Measurements from ENCODE around the gene ARAP1.

The ARAP1 gene

DNA sequence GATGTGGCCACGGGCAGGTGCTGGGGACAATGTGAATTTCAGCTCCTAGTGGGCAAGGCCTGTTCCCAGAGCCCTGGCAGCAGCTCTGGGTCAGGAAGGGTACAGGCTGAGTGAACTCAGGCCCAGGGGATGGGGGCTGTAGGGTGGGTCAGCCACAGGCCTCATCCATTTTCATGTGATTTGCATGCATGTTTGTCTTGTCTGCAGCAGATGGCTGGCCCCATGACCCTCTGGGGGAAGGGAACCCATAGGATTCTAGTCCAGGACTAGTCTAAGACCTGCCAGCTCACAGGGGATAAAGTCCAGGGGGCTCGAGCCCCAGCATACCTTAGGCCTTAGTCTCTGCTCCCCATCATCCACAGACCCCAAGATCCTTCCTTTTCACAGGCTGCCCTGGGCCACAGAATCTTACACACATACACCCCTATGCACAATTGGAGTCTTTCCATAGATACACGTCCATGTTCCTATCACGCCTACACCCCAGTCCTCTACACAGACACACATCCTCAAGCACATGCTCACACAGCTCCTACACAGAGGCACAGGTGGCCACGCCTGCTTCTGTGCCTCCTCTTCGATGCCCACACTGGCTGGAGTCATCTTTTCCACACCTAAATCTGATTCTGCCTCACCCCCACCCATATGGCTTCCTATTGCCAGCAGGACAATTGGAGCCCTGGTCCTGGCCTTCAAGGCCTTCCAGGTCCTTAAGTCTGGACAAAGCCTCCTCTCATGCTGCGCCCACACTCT is 103.6 kb downstream of the ARAP1 start:
- 89 to 93% methylated on average over 7 of the region's 7 CpGs for WGBS, 2 experiments
- Histone ChIP-seq H3K27ac (ENCODE audit: insufficient read depth, low read depth, low read length, poor library complexity, severe bottlenecking) (no peak overlapping the region), H3K4me3 (ENCODE audit: insufficient read depth, low read depth, low read length) (no peak overlapping the region), H3K36me3 (ENCODE audit: control insufficient read depth, insufficient read depth, low read length) (no peaks in the 10 kb centered on the region), H3K27me3 (ENCODE audit: control insufficient read depth, insufficient read depth, low read length, poor library complexity, severe bottlenecking) (peaks cover 4% of the 10 kb centered on the region), H3K4me1 (ENCODE audit: control insufficient read depth, insufficient read depth, low read length) (peaks cover 11% of the 10 kb centered on the region), H3K9me3 (ENCODE audit: control insufficient read depth, low read length) (no peaks in the 10 kb centered on the region)

GRCh38 chr11:72647882-72648281 is 104.3 kb downstream of the ARAP1 start:
- Histone ChIP-seq H3K27ac (ENCODE audit: insufficient read depth, low read depth, low read length, poor library complexity, severe bottlenecking) (no peak overlapping the region), H3K9me3 (ENCODE audit: control insufficient read depth, low read length) (no peaks in the 10 kb centered on the region), H3K4me3 (ENCODE audit: insufficient read depth, low read depth, low read length) (no peak overlapping the region), H3K27me3 (ENCODE audit: control insufficient read depth, insufficient read depth, low read length, poor library complexity, severe bottlenecking) (peaks cover 11% of the 10 kb centered on the region), H3K4me1 (ENCODE audit: control insufficient read depth, insufficient read depth, low read length) (peaks cover 5% of the 10 kb centered on the region), H3K36me3 (ENCODE audit: control insufficient read depth, insufficient read depth, low read length) (no peaks in the 10 kb centered on the region)
- WGBS, 2 experiments, result 95% methylated on average over 4 of the region's 4 CpGs

GRCh38 chr11:72646472-72646871 is 105.7 kb downstream of the ARAP1 start:
- WGBS, 2 experiments, result 80 to 81% methylated on average over 2 of the region's 2 CpGs
- peaks cover 25% of the 10 kb centered on the region for H3K27me3 ChIP-seq (ENCODE audit: control insufficient read depth, insufficient read depth, low read length, poor library complexity, severe bottlenecking)

DNA sequence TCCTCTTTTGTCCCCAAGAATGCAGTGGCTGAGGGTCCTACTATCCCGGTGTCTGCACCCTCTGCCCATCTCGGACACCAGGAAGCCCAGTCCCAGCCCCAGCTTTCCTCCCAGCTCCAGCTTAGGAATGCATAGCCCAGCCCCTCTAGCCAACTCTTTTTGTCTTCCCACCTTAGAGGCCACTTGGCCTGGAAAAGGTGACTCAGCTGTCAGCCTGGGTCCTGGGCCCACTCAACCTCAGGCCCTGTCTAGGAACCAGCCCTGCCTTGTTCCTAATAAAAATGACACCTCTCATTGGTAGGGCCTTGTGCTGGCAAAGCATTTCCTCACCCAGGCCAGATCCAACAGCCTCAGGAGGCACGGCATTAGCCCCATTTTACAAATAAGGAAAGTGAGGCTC is 106.2 kb downstream of the ARAP1 start:
- Histone ChIP-seq H3K36me3 (ENCODE audit: control insufficient read depth, insufficient read depth, low read length) (no peaks in the 10 kb centered on the region), H3K27ac (ENCODE audit: insufficient read depth, low read depth, low read length, poor library complexity, severe bottlenecking) (no peak overlapping the region), H3K9me3 (ENCODE audit: control insufficient read depth, low read length) (no peaks in the 10 kb centered on the region), H3K4me1 (ENCODE audit: control insufficient read depth, insufficient read depth, low read length) (no peaks in the 10 kb centered on the region), H3K27me3 (ENCODE audit: control insufficient read depth, insufficient read depth, low read length, poor library complexity, severe bottlenecking) (peaks cover 30% of the 10 kb centered on the region), H3K4me3 (ENCODE audit: insufficient read depth, low read depth, low read length) (no peak overlapping the region)
- 88 to 90% methylated on average over 3 of the region's 3 CpGs for WGBS, 2 experiments

More at GRCh38 chr11:72646472-72646871, 105.7 kb downstream of the ARAP1 start:
- Histone ChIP-seq H3K27ac (ENCODE audit: insufficient read depth, low read depth, low read length, poor library complexity, severe bottlenecking) (no peak overlapping the region), H3K36me3 (ENCODE audit: control insufficient read depth, insufficient read depth, low read length) (no peaks in the 10 kb centered on the region), H3K4me1 (ENCODE audit: control insufficient read depth, insufficient read depth, low read length) (no peaks in the 10 kb centered on the region), H3K9me3 (ENCODE audit: control insufficient read depth, low read length) (no peaks in the 10 kb centered on the region), H3K4me3 (ENCODE audit: insufficient read depth, low read depth, low read length) (no peak overlapping the region)

- no peaks in the 10 kb centered on the region for H3K36me3 ChIP-seq (ENCODE audit: control insufficient read depth, insufficient read depth, low read length)
- peaks cover 54% of the 10 kb centered on the region for H3K27me3 ChIP-seq (ENCODE audit: control insufficient read depth, insufficient read depth, low read length, poor library complexity, severe bottlenecking)
- H3K27ac ChIP-seq (ENCODE audit: insufficient read depth, low read depth, low read length, poor library complexity, severe bottlenecking), result no peak overlapping the region
- H3K4me1 ChIP-seq (ENCODE audit: control insufficient read depth, insufficient read depth, low read length), result no peaks in the 10 kb centered on the region
- no peaks in the 10 kb centered on the region for H3K9me3 ChIP-seq (ENCODE audit: control insufficient read depth, low read length)
- WGBS, 2 experiments, result 86 to 87% methylated on average over 7 of the region's 7 CpGs
- H3K4me3 ChIP-seq (ENCODE audit: insufficient read depth, low read depth, low read length), result no peak overlapping the region
Observed at GRCh38 chr11:72643547-72643946, 108.7 kb downstream of the ARAP1 start.

DNA sequence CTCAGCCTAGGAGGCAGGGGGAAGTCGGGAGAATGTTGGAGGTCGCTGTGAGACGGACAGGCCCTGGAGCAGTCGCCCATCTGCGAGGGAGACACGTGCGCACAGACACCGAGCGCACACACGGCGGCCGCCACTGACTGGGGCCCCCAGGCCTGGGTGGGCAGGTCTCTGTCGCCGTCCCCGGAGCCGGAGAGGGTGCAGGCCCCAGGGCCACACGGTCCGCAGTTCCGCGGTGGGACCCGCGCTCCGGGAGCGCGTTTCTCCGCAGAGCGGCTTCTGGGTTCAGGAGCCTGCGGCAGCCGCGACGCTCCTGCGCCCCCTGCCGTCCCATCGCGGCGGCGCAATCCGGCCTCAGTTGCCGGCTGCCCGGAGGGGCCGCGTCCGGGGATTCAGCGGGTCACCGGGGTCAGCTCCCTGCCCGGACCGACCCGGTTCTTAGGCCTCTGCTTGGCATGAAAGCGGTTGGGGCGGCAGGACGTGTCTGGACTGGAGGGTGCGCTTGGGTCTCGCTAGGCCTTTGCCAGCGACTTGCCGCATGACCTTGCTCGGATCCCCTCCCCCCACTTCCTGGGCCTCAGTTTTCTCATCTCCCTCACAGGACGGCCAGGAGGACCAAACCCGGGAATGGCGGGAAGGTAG is 109.2 kb downstream of the ARAP1 start:
- Histone ChIP-seq H3K27ac (ENCODE audit: insufficient read depth, low read depth, low read length, poor library complexity, severe bottlenecking) (no peak overlapping the region), H3K4me1 (ENCODE audit: control insufficient read depth, insufficient read depth, low read length) (no peaks in the 10 kb centered on the region), H3K27me3 (ENCODE audit: control insufficient read depth, insufficient read depth, low read length, poor library complexity, severe bottlenecking) (peaks cover 54% of the 10 kb centered on the region), H3K9me3 (ENCODE audit: control insufficient read depth, low read length) (no peaks in the 10 kb centered on the region), H3K36me3 (ENCODE audit: control insufficient read depth, insufficient read depth, low read length) (no peaks in the 10 kb centered on the region), H3K4me3 (ENCODE audit: insufficient read depth, low read depth, low read length) (peak overlapping the region; percentile 20)
- WGBS, 2 experiments, result 3 to 4% methylated on average over 59 of the region's 59 CpGs

- WGBS, 2 experiments, result 3 to 4% methylated on average over 85 of the region's 85 CpGs
Observed at GRCh38 chr11:72642043-72642883, 109.9 kb downstream of the ARAP1 start.

GRCh38 chr11:72641522-72642042 is 110.6 kb downstream of the ARAP1 start:
- Histone ChIP-seq H3K4me3 (ENCODE audit: insufficient read depth, low read depth, low read length) (no peak overlapping the region), H3K36me3 (ENCODE audit: control insufficient read depth, insufficient read depth, low read length) (no peaks in the 10 kb centered on the region), H3K27ac (ENCODE audit: insufficient read depth, low read depth, low read length, poor library complexity, severe bottlenecking) (no peak overlapping the region), H3K9me3 (ENCODE audit: control insufficient read depth, low read length) (no peaks in the 10 kb centered on the region), H3K27me3 (ENCODE audit: control insufficient read depth, insufficient read depth, low read length, poor library complexity, severe bottlenecking) (peaks cover 54% of the 10 kb centered on the region), H3K4me1 (ENCODE audit: control insufficient read depth, insufficient read depth, low read length) (no peaks in the 10 kb centered on the region)
- WGBS, 2 experiments, result 60 to 62% methylated on average over 12 of the region's 12 CpGs

More at GRCh38 chr11:72642043-72642883, 109.9 kb downstream of the ARAP1 start:
- peaks cover 54% of the 10 kb centered on the region for H3K27me3 ChIP-seq (ENCODE audit: control insufficient read depth, insufficient read depth, low read length, poor library complexity, severe bottlenecking)
- no peak overlapping the region for H3K27ac ChIP-seq (ENCODE audit: insufficient read depth, low read depth, low read length, poor library complexity, severe bottlenecking)
- no peaks in the 10 kb centered on the region for H3K36me3 ChIP-seq (ENCODE audit: control insufficient read depth, insufficient read depth, low read length)
- no peaks in the 10 kb centered on the region for H3K4me1 ChIP-seq (ENCODE audit: control insufficient read depth, insufficient read depth, low read length)
- H3K9me3 ChIP-seq (ENCODE audit: control insufficient read depth, low read length), result no peaks in the 10 kb centered on the region
- peak overlapping the region; percentile 33 for H3K4me3 ChIP-seq (ENCODE audit: insufficient read depth, low read depth, low read length)

- H3K9me3 ChIP-seq (ENCODE audit: control insufficient read depth, low read length), result no peaks in the 10 kb centered on the region
- peaks cover 54% of the 10 kb centered on the region for H3K27me3 ChIP-seq (ENCODE audit: control insufficient read depth, insufficient read depth, low read length, poor library complexity, severe bottlenecking)
Observed at GRCh38 chr11:72639502-72640375, 112.5 kb downstream of the ARAP1 start.

More at GRCh38 chr11:72639502-72640375, 112.5 kb downstream of the ARAP1 start:
- peaks cover 2% of the 10 kb centered on the region for H3K4me1 ChIP-seq (ENCODE audit: control insufficient read depth, insufficient read depth, low read length)
- 87 to 90% methylated on average over 23 of the region's 23 CpGs for WGBS, 2 experiments
- no peaks in the 10 kb centered on the region for H3K36me3 ChIP-seq (ENCODE audit: control insufficient read depth, insufficient read depth, low read length)
- no peak overlapping the region for H3K27ac ChIP-seq (ENCODE audit: insufficient read depth, low read depth, low read length, poor library complexity, severe bottlenecking)
- no peak overlapping the region for H3K4me3 ChIP-seq (ENCODE audit: insufficient read depth, low read depth, low read length)

Data from ectodermal cell (in vitro differentiated cells).